LNCAP (cell line): ENCODE measurements around the gene CWH43.

ENCODE experiments used
- CTCF ChIP-seq: fragments of 450-650 bp; IDR thresholded peaks from 2 replicates; pipeline ENCODE4 v1.5.1; 2017; ENCODE audit warnings: mild to moderate bottlenecking

Gene CWH43

GRCh38 chr4:49000806-49001205 lies 14.7 kb downstream of the CWH43 start:
- no peak for TF ChIP-seq CTCF

- no peak for TF ChIP-seq CTCF
Measured at GRCh38 chr4:49002931-49003330, 16.9 kb downstream of the CWH43 start.

- no peak for TF ChIP-seq CTCF
Measured at GRCh38 chr4:49018718-49019295, 32.7 kb downstream of the CWH43 start.

DNA sequence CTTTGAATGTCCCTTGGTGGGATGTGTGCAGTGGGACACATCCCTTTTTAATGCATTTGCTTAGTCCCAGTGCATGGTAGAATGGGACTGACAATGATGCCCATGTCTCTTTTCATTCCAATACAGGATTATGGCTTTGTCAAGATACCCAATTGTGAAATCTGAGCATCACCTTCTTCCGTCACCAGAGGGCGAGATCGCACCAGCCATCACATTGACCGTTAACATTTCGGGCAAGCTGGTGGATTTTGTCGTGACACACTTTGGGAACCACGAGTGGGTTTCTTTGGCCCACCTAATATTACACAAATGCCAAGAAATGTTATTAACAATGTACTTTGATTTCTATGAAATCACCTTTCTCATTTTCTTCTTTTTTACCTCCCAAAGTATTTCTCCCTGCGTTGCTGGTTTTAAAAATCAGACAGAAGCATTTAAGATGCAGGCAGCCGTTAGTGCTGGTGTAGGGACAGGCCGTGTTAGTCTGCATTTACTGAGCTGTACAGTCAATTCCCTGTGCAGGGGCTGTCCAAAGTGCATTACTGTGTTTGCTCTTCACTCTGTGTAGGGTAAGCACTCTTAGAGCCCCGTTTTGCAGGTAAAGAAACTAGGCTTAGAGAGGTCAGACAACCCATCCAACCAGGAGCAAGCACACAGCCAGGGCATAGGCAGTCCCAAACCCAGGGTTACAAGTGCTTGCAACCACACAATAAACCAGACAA lies 46.5 kb downstream of the CWH43 start:
- TF ChIP-seq CTCF: peak; percentile 80

GRCh38 chr4:49036528-49036927 lies 50.5 kb downstream of the CWH43 start:
- no peak for TF ChIP-seq CTCF

DNA sequence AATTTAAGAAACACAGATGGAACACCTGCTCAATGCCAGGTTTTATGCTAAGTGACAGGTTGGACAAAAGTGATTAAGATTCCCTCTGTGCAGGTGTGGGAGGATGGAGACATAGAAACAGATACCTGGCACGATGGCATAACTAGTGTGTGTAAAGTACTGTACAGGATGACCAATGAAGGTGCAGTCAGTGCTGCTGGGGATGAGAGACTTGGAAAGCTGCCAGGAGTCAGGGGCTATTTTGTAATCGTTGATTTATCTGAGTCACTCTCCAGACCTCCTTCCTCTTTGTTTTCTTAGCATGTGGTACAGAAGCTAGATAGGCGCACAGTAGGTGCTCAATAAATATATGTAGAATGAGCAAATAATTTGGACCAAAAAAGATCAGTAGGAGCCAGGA lies 58.2 kb downstream of the CWH43 start:
- no peak for TF ChIP-seq CTCF

- no peak for TF ChIP-seq CTCF
Measured at GRCh38 chr4:49058306-49058705, 72.2 kb downstream of the CWH43 start.

- no peak for TF ChIP-seq CTCF
Measured at GRCh38 chr4:49063670-49064069, 77.6 kb downstream of the CWH43 start.
